WTC11 (cell line): Measurements from ENCODE around the gene EPHA4. TPM values are rescaled to one million over a fixed set of nuclear protein-coding genes. Genes with fewer than 3 reads are reported as not detected.

ENCODE experiments used
- ATAC-seq: fragments of 200-7000 bp; cut with Tn5 transposase; 2 replicates; pipeline ENCODE4 v1.10.0; 2021; ENCODE audit warnings: mild to moderate bottlenecking, moderate library complexity
- CTCF ChIA-PET: fragments of 300-600 bp; sonication (Branson Sonifier 250); formaldehyde crosslinking; loops from one replicate; lab custom pipeline; 2021; ENCODE audit warnings: antibody characterized with exemption; lab: Charles Lee
- POLR2A ChIA-PET: fragments of 350-600 bp; sonication (Branson Sonifier 250); formaldehyde crosslinking; loops from one replicate; lab custom pipeline; 2021; ENCODE audit warnings: antibody characterized with exemption; lab: Charles Lee
- DNase-seq: peaks from one replicate; pipeline ENCODE4 v3.0.0; 2021; ENCODE audit warnings: low spot score
- H3K27ac Mint-ChIP-seq: 2 replicates; pipeline ENCODE4 v1.8.0; 2021; ENCODE audit warnings: mixed read lengths
- H3K27me3 Mint-ChIP-seq: 2 replicates; pipeline ENCODE4 v1.8.0; 2021; ENCODE audit warnings: low read depth, mild to moderate bottlenecking, moderate library complexity, mixed read lengths
- H3K36me3 Mint-ChIP-seq: 2 replicates; pipeline ENCODE4 v1.8.0; 2021; ENCODE audit warnings: mixed read lengths
- H3K4me1 Mint-ChIP-seq: 2 replicates; pipeline ENCODE4 v1.8.0; 2022; ENCODE audit warnings: mixed read lengths
- H3K4me3 Mint-ChIP-seq: 2 replicates; pipeline ENCODE4 v1.8.0; 2021; ENCODE audit warnings: mild to moderate bottlenecking, moderate library complexity, mixed read lengths
- H3K9me3 Mint-ChIP-seq: 2 replicates; pipeline ENCODE4 v1.8.0; 2021; ENCODE audit warnings: mixed read lengths
- CREB1 ChIP-seq: sonication (generic); formaldehyde crosslinking; IDR thresholded peaks from 2 replicates; pipeline ENCODE4 v1.8.0; 2023; ENCODE audit warnings: mild to moderate bottlenecking, missing genetic modification reagents
- ELF4 ChIP-seq: sonication (generic); formaldehyde crosslinking; IDR thresholded peaks from 2 replicates; pipeline ENCODE4 v1.8.1; 2022; ENCODE audit warnings: low read depth, mild to moderate bottlenecking, moderate library complexity, missing genetic modification reagents
- ESRRA ChIP-seq: sonication (generic); formaldehyde crosslinking; IDR thresholded peaks from 2 replicates; pipeline ENCODE4 v1.8.1; 2022; ENCODE audit warnings: mild to moderate bottlenecking, missing genetic modification reagents, borderline replicate concordance
- GABPB1 ChIP-seq: sonication (generic); formaldehyde crosslinking; IDR thresholded peaks from 2 replicates; pipeline ENCODE4 v1.8.1; 2023; ENCODE audit warnings: mild to moderate bottlenecking, missing genetic modification reagents
- HMGA2 ChIP-seq: fragments of 250-450 bp; sonication (Bioruptor Pico); IDR thresholded peaks from 2 replicates; pipeline ENCODE4 v1.4.0; 2021; ENCODE audit warnings: mild to moderate bottlenecking, moderate library complexity
- JAZF1 ChIP-seq: fragments of 250-450 bp; sonication (Bioruptor Pico); IDR thresholded peaks from 2 replicates; pipeline ENCODE4 v1.9.0; 2021; ENCODE audit warnings: moderate library complexity, mild to moderate bottlenecking, inconsistent platforms
- NFE2L1 ChIP-seq: sonication (generic); formaldehyde crosslinking; IDR thresholded peaks from 2 replicates; pipeline ENCODE4 v1.8.1; 2023; ENCODE audit warnings: missing genetic modification reagents
- NR2C2 ChIP-seq: sonication (generic); formaldehyde crosslinking; IDR thresholded peaks from 2 replicates; pipeline ENCODE4 v1.8.0; 2022; ENCODE audit warnings: mild to moderate bottlenecking, missing genetic modification reagents
- PRRX2 ChIP-seq: fragments of 250-450 bp; sonication (Bioruptor Pico); IDR thresholded peaks from 2 replicates; pipeline ENCODE4 v1.8.0; 2021; ENCODE audit warnings: mild to moderate bottlenecking
- SOX15 ChIP-seq: fragments of 250-450 bp; sonication (Bioruptor Pico); IDR thresholded peaks from 2 replicates; pipeline ENCODE4 v1.9.0; 2021; ENCODE audit warnings: mild to moderate bottlenecking
- SP1 ChIP-seq: sonication (generic); formaldehyde crosslinking; conservative IDR thresholded peaks from 2 replicates; pipeline ENCODE4 v1.8.1; 2022; ENCODE audit warnings: missing genetic modification reagents
- TCF7 ChIP-seq: sonication (generic); formaldehyde crosslinking; IDR thresholded peaks from 2 replicates; pipeline ENCODE4 v1.8.0; 2022; ENCODE audit warnings: mild to moderate bottlenecking, low read depth, missing genetic modification reagents, moderate library complexity
- ZNF121 ChIP-seq: sonication (generic); formaldehyde crosslinking; IDR thresholded peaks from 2 replicates; pipeline ENCODE4 v1.8.0; 2023; ENCODE audit warnings: missing genetic modification reagents
- ZNF138 ChIP-seq: sonication (generic); formaldehyde crosslinking; conservative IDR thresholded peaks from 2 replicates; pipeline ENCODE4 v1.8.1; 2022; ENCODE audit warnings: mild to moderate bottlenecking, moderate library complexity, missing genetic modification reagents
- ZNF416 ChIP-seq: fragments of 250-450 bp; sonication (Bioruptor Pico); IDR thresholded peaks from 2 replicates; pipeline ENCODE4 v1.9.0; 2021; ENCODE audit warnings: mild to moderate bottlenecking, inconsistent platforms
- ZNF423 ChIP-seq: fragments of 250-450 bp; sonication (Bioruptor Pico); IDR thresholded peaks from 2 replicates; pipeline ENCODE4 v2.1.2; 2022; ENCODE audit warnings: mild to moderate bottlenecking, moderate library complexity
- total RNA-seq: library from RNA; stranded (reverse); gene quantifications from 3 replicates; pipeline ENCODE4 v1.2.3, GENCODE V29; 2021
- TF ChIP-seq, protein P1 (sequence below): fragments of 250-450 bp; sonication (Bioruptor Pico); IDR thresholded peaks from 2 replicates; pipeline ENCODE4 v1.9.0; 2021; ENCODE audit warnings: mild to moderate bottlenecking
- TF ChIP-seq, protein P2 (sequence below): sonication (generic); formaldehyde crosslinking; IDR thresholded peaks from 2 replicates; pipeline ENCODE4 v1.8.0; 2022; ENCODE audit warnings: mild to moderate bottlenecking, missing genetic modification reagents
- TF ChIP-seq, protein P3 (sequence below): sonication (generic); formaldehyde crosslinking; IDR thresholded peaks from 2 replicates; pipeline ENCODE4 v1.8.0; 2023; ENCODE audit warnings: missing genetic modification reagents
- TF ChIP-seq, protein P4 (sequence below): sonication (generic); formaldehyde crosslinking; IDR thresholded peaks from 2 replicates; pipeline ENCODE4 v1.8.1; 2023; ENCODE audit warnings: mild to moderate bottlenecking, missing genetic modification reagents, moderate library complexity
- TF ChIP-seq, protein P5 (sequence below): fragments of 250-450 bp; sonication (Bioruptor Pico); conservative IDR thresholded peaks from 2 replicates; pipeline ENCODE4 v1.9.0; 2021; ENCODE audit warnings: mild to moderate bottlenecking
- TF ChIP-seq, protein P6 (sequence below): sonication (generic); formaldehyde crosslinking; IDR thresholded peaks from 2 replicates; pipeline ENCODE4 v1.8.1; 2023; ENCODE audit warnings: mild to moderate bottlenecking, missing genetic modification reagents
- TF ChIP-seq, protein P7 (sequence below): sonication (generic); formaldehyde crosslinking; IDR thresholded peaks from 2 replicates; pipeline ENCODE4 v1.8.0; 2022; ENCODE audit warnings: mild to moderate bottlenecking, missing genetic modification reagents

Gene EPHA4
- total RNA-seq, 1 experiment from 2014 or later, result 11.0 TPM

DNA sequence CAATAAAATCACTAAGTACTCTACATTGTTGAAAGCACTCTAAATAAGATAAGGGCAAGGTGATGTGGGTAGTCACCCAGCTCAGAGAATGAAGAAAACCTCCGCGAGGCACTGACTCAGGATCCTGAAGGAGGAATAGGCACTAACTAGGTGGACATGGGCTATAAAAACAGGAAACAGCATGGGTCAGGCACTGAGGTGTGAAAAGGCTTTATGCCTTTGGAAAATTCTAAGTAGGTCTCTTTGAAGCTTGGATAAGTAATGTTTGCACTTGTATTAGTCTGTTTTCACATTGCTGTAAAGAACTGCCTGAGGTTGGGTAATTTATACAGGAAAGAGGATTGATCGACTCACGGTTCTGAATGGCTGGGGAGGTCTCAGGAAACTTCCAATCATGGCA is 161.6 kb downstream of the EPHA4 start (continued):
- no peak for TF ChIP-seq SOX15 (CRISPR knock-in tag)
- TF ChIP-seq, protein P1, sequence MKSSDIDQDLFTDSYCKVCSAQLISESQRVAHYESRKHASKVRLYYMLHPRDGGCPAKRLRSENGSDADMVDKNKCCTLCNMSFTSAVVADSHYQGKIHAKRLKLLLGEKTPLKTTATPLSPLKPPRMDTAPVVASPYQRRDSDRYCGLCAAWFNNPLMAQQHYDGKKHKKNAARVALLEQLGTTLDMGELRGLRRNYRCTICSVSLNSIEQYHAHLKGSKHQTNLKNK, result no peak
- TF ChIP-seq, protein P2, sequence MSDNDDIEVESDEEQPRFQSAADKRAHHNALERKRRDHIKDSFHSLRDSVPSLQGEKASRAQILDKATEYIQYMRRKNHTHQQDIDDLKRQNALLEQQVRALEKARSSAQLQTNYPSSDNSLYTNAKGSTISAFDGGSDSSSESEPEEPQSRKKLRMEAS (CRISPR knock-in tag), result no peak
- TF ChIP-seq, protein P3, sequence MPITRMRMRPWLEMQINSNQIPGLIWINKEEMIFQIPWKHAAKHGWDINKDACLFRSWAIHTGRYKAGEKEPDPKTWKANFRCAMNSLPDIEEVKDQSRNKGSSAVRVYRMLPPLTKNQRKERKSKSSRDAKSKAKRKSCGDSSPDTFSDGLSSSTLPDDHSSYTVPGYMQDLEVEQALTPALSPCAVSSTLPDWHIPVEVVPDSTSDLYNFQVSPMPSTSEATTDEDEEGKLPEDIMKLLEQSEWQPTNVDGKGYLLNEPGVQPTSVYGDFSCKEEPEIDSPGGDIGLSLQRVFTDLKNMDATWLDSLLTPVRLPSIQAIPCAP, result no peak
- TF ChIP-seq ZNF416 (CRISPR knock-in tag), result no peak

DNA sequence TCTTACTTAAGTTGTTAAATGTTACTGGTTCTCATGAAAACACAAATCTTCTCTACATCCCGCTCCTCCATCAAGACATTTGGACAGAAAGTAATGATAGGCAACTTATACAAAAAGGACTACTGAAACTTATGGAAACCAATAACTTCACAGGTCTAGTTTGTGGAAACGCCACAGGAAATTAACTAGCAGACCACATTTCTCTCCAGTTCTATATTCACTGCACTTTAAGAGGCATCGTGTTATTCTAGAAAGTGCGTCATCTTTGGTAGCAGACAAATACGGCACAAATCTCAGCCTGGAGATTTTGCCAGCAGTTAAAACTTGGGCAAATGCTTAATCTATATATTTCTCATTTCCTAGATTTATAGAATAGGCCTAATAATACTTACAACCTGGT is 164.3 kb downstream of the EPHA4 start:
- no peak overlapping the region for H3K27ac Mint-ChIP-seq
- no peaks in the 10 kb centered on the region for H3K27me3 Mint-ChIP-seq
- ATAC-seq, result no peak
- CTCF ChIA-PET, result no interaction called here
- no peak for DNase-seq
- TF ChIP-seq ELF4 (CRISPR knock-in tag), result no peak
- no peak for TF ChIP-seq CREB1 (CRISPR knock-in tag)
- TF ChIP-seq GABPB1 (CRISPR knock-in tag), result no peak
- TF ChIP-seq, protein P4, sequence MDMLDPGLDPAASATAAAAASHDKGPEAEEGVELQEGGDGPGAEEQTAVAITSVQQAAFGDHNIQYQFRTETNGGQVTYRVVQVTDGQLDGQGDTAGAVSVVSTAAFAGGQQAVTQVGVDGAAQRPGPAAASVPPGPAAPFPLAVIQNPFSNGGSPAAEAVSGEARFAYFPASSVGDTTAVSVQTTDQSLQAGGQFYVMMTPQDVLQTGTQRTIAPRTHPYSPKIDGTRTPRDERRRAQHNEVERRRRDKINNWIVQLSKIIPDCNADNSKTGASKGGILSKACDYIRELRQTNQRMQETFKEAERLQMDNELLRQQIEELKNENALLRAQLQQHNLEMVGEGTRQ (CRISPR knock-in tag), result no peak
- TF ChIP-seq, protein P5, sequence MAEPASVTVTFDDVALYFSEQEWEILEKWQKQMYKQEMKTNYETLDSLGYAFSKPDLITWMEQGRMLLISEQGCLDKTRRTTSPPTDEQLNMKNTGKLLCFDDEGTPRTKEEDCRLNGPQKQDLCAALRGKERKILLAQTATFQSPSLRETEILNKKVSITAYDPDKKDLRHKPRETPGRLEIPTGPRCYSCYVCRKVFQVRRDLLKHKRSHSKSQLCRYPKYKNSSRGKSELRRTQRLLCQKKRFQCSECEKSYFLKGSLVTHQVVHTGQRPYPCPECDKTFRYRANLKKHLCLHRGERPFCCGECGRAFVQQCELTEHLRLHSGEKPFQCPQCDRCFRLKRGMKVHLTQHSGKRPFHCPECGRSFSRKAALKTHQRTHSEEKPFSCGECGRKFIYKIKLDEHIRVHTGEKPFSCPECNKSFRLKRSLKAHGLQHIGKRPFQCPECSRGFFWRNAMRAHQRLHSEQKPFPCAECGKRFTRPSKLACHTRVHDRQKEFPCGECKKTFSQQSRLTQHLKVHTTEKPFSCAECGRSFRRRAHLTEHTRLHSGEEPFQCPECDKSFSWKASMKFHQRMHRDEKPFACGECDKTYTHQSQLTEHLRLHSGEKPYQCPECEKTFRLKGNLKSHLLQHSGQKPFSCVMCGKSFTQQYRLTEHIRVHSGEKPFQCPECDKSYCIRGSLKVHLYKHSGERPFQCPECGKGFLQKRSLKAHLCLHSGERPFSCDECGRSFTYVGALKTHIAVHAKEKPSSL, result no peak
- TF ChIP-seq, all 79 proteins: peak for 0
- no peak overlapping the region for H3K4me3 Mint-ChIP-seq
- peaks cover 11% of the 10 kb centered on the region for H3K36me3 Mint-ChIP-seq
- no peaks in the 10 kb centered on the region for H3K4me1 Mint-ChIP-seq
- H3K9me3 Mint-ChIP-seq, result peaks cover 25% of the 10 kb centered on the region
- POLR2A ChIA-PET, result no interaction called here

DNA sequence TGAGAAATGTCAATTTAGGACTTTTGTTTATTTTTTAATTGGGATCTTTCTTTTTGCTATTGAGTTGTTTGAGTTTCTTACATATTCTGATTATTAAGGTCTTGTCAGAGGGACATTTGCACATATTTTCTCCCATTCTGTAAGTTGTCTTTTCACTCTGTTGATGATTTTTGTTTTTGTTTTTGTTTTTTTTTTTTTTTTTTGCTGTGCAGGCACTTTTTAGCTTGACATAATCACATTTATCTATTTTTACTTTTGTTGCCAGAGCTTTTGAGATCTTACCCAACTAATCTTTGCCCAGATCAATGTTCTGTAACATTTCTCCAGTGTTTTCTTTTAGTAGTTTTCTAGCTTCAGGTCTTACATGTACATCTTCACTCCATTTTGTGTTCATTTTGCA is 166.6 kb downstream of the EPHA4 start:
- no peak for ATAC-seq
- Mint-ChIP-seq H3K4me3 (no peak overlapping the region), H3K27ac (no peak overlapping the region), H3K4me1 (no peaks in the 10 kb centered on the region), H3K9me3 (peaks cover 11% of the 10 kb centered on the region), H3K36me3 (no peaks in the 10 kb centered on the region), H3K27me3 (no peaks in the 10 kb centered on the region)
- ChIA-PET CTCF (no interaction called here), POLR2A (no interaction called here)
- TF ChIP-seq NFE2L1 (CRISPR knock-in tag), result no peak
- TF ChIP-seq, protein P4 (CRISPR knock-in tag), result no peak
- no peak for TF ChIP-seq ESRRA (CRISPR knock-in tag)
- no peak for TF ChIP-seq HMGA2
- no peak for TF ChIP-seq SOX15 (CRISPR knock-in tag)
- no peak for TF ChIP-seq PRRX2
- TF ChIP-seq SP1 (CRISPR knock-in tag), result no peak
- TF ChIP-seq ZNF423, result no peak
- no peak for TF ChIP-seq JAZF1
- DNase-seq, result no peak

DNA sequence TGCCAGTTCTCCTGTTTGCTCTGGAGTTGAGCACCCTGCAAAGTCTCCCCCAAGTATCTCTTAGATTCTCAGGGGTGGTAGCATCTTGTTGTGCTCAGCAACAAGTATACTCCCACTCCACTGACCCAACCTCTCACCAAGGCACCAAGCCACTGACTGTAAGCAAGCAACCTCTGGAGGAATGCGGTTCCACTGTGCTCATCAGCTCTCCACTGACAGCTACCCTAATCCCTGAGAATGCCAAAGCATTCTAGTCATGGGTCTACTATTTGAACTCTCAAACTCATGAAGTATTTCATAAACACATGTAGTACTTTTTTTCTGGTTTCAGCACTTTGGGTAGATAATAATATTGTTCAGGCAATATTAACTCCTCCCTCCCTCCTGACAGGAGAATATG is 170.0 kb downstream of the EPHA4 start:
- no peak for DNase-seq
- H3K27ac Mint-ChIP-seq, result no peak overlapping the region
- no peaks in the 10 kb centered on the region for H3K4me1 Mint-ChIP-seq
- no peaks in the 10 kb centered on the region for H3K36me3 Mint-ChIP-seq
- no peak for ATAC-seq
- H3K9me3 Mint-ChIP-seq, result peaks cover 8% of the 10 kb centered on the region; the same call in 1 of the 2 replicates
- no peaks in the 10 kb centered on the region; the same call in 1 of the 2 replicates for H3K27me3 Mint-ChIP-seq
- CTCF ChIA-PET, result interaction anchor here (0.6 kb wide), 1 partner anchor 517 kb away, joined by 3 read pairs; no protein-coding TSS in a partner anchor
- no peak overlapping the region for H3K4me3 Mint-ChIP-seq
- POLR2A ChIA-PET, result no interaction called here
- TF ChIP-seq NR2C2 (CRISPR knock-in tag) (no peak), ZNF121 (no peak), ZNF138 (no peak), TCF7 (CRISPR knock-in tag) (no peak)
- TF ChIP-seq, protein P6, sequence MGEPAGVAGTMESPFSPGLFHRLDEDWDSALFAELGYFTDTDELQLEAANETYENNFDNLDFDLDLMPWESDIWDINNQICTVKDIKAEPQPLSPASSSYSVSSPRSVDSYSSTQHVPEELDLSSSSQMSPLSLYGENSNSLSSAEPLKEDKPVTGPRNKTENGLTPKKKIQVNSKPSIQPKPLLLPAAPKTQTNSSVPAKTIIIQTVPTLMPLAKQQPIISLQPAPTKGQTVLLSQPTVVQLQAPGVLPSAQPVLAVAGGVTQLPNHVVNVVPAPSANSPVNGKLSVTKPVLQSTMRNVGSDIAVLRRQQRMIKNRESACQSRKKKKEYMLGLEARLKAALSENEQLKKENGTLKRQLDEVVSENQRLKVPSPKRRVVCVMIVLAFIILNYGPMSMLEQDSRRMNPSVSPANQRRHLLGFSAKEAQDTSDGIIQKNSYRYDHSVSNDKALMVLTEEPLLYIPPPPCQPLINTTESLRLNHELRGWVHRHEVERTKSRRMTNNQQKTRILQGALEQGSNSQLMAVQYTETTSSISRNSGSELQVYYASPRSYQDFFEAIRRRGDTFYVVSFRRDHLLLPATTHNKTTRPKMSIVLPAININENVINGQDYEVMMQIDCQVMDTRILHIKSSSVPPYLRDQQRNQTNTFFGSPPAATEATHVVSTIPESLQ, result no peak
- TF ChIP-seq, protein P7, sequence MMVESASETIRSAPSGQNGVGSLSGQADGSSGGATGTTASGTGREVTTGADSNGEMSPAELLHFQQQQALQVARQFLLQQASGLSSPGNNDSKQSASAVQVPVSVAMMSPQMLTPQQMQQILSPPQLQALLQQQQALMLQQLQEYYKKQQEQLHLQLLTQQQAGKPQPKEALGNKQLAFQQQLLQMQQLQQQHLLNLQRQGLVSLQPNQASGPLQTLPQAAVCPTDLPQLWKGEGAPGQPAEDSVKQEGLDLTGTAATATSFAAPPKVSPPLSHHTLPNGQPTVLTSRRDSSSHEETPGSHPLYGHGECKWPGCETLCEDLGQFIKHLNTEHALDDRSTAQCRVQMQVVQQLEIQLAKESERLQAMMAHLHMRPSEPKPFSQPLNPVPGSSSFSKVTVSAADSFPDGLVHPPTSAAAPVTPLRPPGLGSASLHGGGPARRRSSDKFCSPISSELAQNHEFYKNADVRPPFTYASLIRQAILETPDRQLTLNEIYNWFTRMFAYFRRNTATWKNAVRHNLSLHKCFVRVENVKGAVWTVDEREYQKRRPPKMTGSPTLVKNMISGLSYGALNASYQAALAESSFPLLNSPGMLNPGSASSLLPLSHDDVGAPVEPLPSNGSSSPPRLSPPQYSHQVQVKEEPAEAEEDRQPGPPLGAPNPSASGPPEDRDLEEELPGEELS (CRISPR knock-in tag), result no peak
